Natural killer cell (primary cell): ENCODE data around the gene EGFLAM. TPM values are rescaled to one million over a fixed set of nuclear protein-coding genes. Genes with fewer than 3 reads are reported as not detected.

Source experiments
- ATAC-seq, 3 donors: fragments of 150-1000 bp in 2 of 3; fragments of 200-7000 bp in 1 of 3; cut with Tn5 transposase; 1 replicate in 1 of 3; 2 replicates in 2 of 3; pipeline ENCODE4 v1.10.0; 2021; ENCODE audit warnings: mild to moderate bottlenecking in 2 of 3, moderate library complexity in 2 of 3
- DNase-seq, 2 donors: peaks; one replicate each; pipeline versions ENCODE4 v3.0.0 to v3.0.0-alpha.2; 2013 to 2021; ENCODE audit warnings: mixed read lengths in 1 of 2
- H3K27ac ChIP-seq: one replicate; pipeline ENCODE4 v1.5.1; 2013; ENCODE audit warnings: mild to moderate bottlenecking, low read length
- H3K27me3 ChIP-seq: one replicate; pipeline ENCODE4 v1.6.1; 2013; ENCODE audit warnings: low read length; ENCODE audit not compliant: control insufficient read depth, insufficient read depth
- H3K36me3 ChIP-seq: one replicate; pipeline ENCODE4 v1.6.1; 2013; ENCODE audit warnings: low read length; ENCODE audit not compliant: control insufficient read depth, insufficient read depth
- H3K4me1 ChIP-seq: one replicate; pipeline ENCODE4 v1.6.1; 2013; ENCODE audit warnings: low read length; ENCODE audit not compliant: control insufficient read depth, insufficient read depth
- H3K4me3 ChIP-seq: one replicate; pipeline ENCODE4 v1.5.1; 2013; ENCODE audit warnings: low read length
- H3K9me3 ChIP-seq: one replicate; pipeline ENCODE4 v1.6.1; 2013; ENCODE audit warnings: low read length; ENCODE audit not compliant: control insufficient read depth, insufficient read depth
- H3K27ac Mint-ChIP-seq, 2 donors: one replicate each; pipeline ENCODE4 v1.8.0; 2022; ENCODE audit warnings: mild to moderate bottlenecking in 2 of 2, mixed read lengths in 2 of 2, moderate library complexity in 1 of 2
- H3K27me3 Mint-ChIP-seq, 2 donors: one replicate each; pipeline ENCODE4 v1.8.0; 2022; ENCODE audit warnings: low read depth in 2 of 2, mixed read lengths in 2 of 2
- H3K36me3 Mint-ChIP-seq: one replicate; pipeline ENCODE4 v1.8.0; 2022; ENCODE audit warnings: mixed read lengths
- H3K4me1 Mint-ChIP-seq, 2 donors: one replicate each; pipeline ENCODE4 v1.8.0; 2022; ENCODE audit warnings: mixed read lengths in 2 of 2
- H3K4me3 Mint-ChIP-seq: one replicate; pipeline ENCODE4 v1.8.0; 2022; ENCODE audit warnings: mild to moderate bottlenecking, moderate library complexity, mixed read lengths
- H3K9me3 Mint-ChIP-seq, 2 donors: one replicate each; pipeline ENCODE4 v1.8.0; 2022; ENCODE audit warnings: mixed read lengths in 2 of 2
- CTCF ChIP-seq: fragments of 200-600 bp; IDR thresholded peaks from one replicate; pipeline ENCODE4 v1.8.0; 2022; ENCODE audit warnings: antibody characterized with exemption
- WGBS: methylation state at CpG from one replicate; pipeline ENCODE4 v1.1.7; 2013; ENCODE audit warnings: missing lambda C conversion rate; ENCODE audit not compliant: insufficient coverage; 5-methylcytosine and 5-hydroxymethylcytosine counted together
- intact Hi-C: fragments of 100-400 bp; cut with micrococcal nuclease; formaldehyde crosslinking; loops from one replicate; pipeline ENCODE4 v1.14.2; 2022
- total RNA-seq, 4 donors: library from RNA; stranded (reverse); fragments of 120-200 nt in 1 of 4; gene quantifications; one replicate each; pipeline versions ENCODE4 v1.2.3 to v1.2.4, GENCODE V29; 2013 to 2022

EGFLAM gene
- total RNA-seq, 3 donors from 2014 or later (not counting 1 experiment from before 2014, with no cell fraction given): not detected

- Mint-ChIP-seq H3K9me3 (no peaks in the 10 kb centered on the region), H3K4me3 (no peak overlapping the region), H3K27ac (no peak overlapping the region), H3K36me3 (no peaks in the 10 kb centered on the region), H3K27me3 (peaks cover 0 to 7% of the 10 kb centered on the region in 2 donors), H3K4me1 (no peaks in the 10 kb centered on the region)
- Histone ChIP-seq H3K4me3 (no peak overlapping the region), H3K36me3 (no peaks in the 10 kb centered on the region), H3K4me1 (no peaks in the 10 kb centered on the region), H3K27ac (no peak overlapping the region), H3K9me3 (no peaks in the 10 kb centered on the region), H3K27me3 (no peaks in the 10 kb centered on the region)
- TF ChIP-seq CTCF: no peak
- WGBS: 91% methylated on average over 3 of the region's 3 CpGs
- DNase-seq: no peak
- intact Hi-C loops: no loop called here
- no peak for ATAC-seq
Observed at GRCh38 chr5:38319491-38319890, 61.1 kb downstream of the EGFLAM start.

- Histone ChIP-seq H3K4me1 (no peaks in the 10 kb centered on the region), H3K36me3 (no peaks in the 10 kb centered on the region), H3K27ac (no peak overlapping the region), H3K9me3 (no peaks in the 10 kb centered on the region), H3K27me3 (no peaks in the 10 kb centered on the region), H3K4me3 (no peak overlapping the region)
- Mint-ChIP-seq H3K4me3 (no peak overlapping the region), H3K36me3 (no peaks in the 10 kb centered on the region), H3K27ac (no peak overlapping the region), H3K27me3 (peaks cover 0 to 4% of the 10 kb centered on the region in 2 donors), H3K4me1 (no peaks in the 10 kb centered on the region), H3K9me3 (no peaks in the 10 kb centered on the region)
- WGBS: 75% methylated on average over 7 of the region's 7 CpGs
- intact Hi-C loops: no loop called here
- DNase-seq: no peak
- ATAC-seq: no peak
- no peak for TF ChIP-seq CTCF
Observed at GRCh38 chr5:38321978-38322377, 63.6 kb downstream of the EGFLAM start.

- Mint-ChIP-seq H3K27me3 (peaks cover 0 to 4% of the 10 kb centered on the region in 2 donors), H3K4me3 (no peak overlapping the region), H3K27ac (no peak overlapping the region), H3K9me3 (no peaks in the 10 kb centered on the region), H3K4me1 (no peaks in the 10 kb centered on the region), H3K36me3 (no peaks in the 10 kb centered on the region)
- intact Hi-C loops: no loop called here
- 84% methylated on average over 9 of the region's 9 CpGs for whole genome bisulfite sequencing
- TF ChIP-seq CTCF: no peak
- Histone ChIP-seq H3K27ac (no peak overlapping the region), H3K4me3 (no peak overlapping the region), H3K4me1 (no peaks in the 10 kb centered on the region), H3K9me3 (no peaks in the 10 kb centered on the region), H3K36me3 (no peaks in the 10 kb centered on the region), H3K27me3 (no peaks in the 10 kb centered on the region)
- ATAC-seq (no peak), DNase-seq (no peak)
Observed at GRCh38 chr5:38323645-38324295, 65.4 kb downstream of the EGFLAM start.
